Astrocyte of the hippocampus (primary cell): Measurements from ENCODE around the gene ATP6AP1.

ENCODE experiments used
- DNase-seq: peaks from one replicate; pipeline ENCODE4 v3.0.0; 2011; ENCODE audit warnings: low read depth, low spot score

ATP6AP1 gene

GRCh38 chrX:154444755-154445246, 16.3 kb downstream of the ATP6AP1 start:
- DNase-seq: no peak

GRCh38 chrX:154445776-154446175, 17.3 kb downstream of the ATP6AP1 start:
- DNase-seq: no peak

- DNase-seq: no peak
Measured at GRCh38 chrX:154446430-154446829, 18.0 kb downstream of the ATP6AP1 start.

GRCh38 chrX:154448484-154448883, 20.0 kb downstream of the ATP6AP1 start:
- no peak for DNase-seq

- no peak for DNase-seq
Measured at GRCh38 chrX:154449618-154450017, 21.1 kb downstream of the ATP6AP1 start.

- DNase-seq: no peak
Measured at GRCh38 chrX:154450312-154450711, 21.8 kb downstream of the ATP6AP1 start.

- DNase-seq: no peak
Measured at GRCh38 chrX:154452823-154453222, 24.3 kb downstream of the ATP6AP1 start.

- DNase-seq: peak; percentile 60
Measured at GRCh38 chrX:154457491-154458115, 29.1 kb downstream of the ATP6AP1 start.

GRCh38 chrX:154458116-154458953, 29.9 kb downstream of the ATP6AP1 start, which contains the start of gene PLXNA3:
PLXNA3 (plus strand) TSS chrX:154458281; CDS start chrX:154460184, 1,903 bp downstream.
- DNase-seq: peak; percentile 76

GRCh38 chrX:154458954-154459778, 30.7 kb downstream of the ATP6AP1 start:
- DNase-seq: peak; percentile 37

GRCh38 chrX:154459832-154460231, 31.4 kb downstream of the ATP6AP1 start:
- DNase-seq: no peak

GRCh38 chrX:154460326-154460725, 31.8 kb downstream of the ATP6AP1 start:
- no peak for DNase-seq

GRCh38 chrX:154462396-154462795, 33.9 kb downstream of the ATP6AP1 start:
- DNase-seq: no peak

- no peak for DNase-seq
Measured at GRCh38 chrX:154463611-154464220, 35.2 kb downstream of the ATP6AP1 start.

- no peak for DNase-seq
Measured at GRCh38 chrX:154464806-154465365, 36.4 kb downstream of the ATP6AP1 start.

- no peak for DNase-seq
Measured at GRCh38 chrX:154465601-154466000, 37.1 kb downstream of the ATP6AP1 start.

- no peak for DNase-seq
Measured at GRCh38 chrX:154466036-154466435, 37.6 kb downstream of the ATP6AP1 start.

GRCh38 chrX:154466907-154467306, 38.4 kb downstream of the ATP6AP1 start:
- no peak for DNase-seq

GRCh38 chrX:154467556-154467955, 39.1 kb downstream of the ATP6AP1 start:
- no peak for DNase-seq

- no peak for DNase-seq
Measured at GRCh38 chrX:154468217-154468616, 39.7 kb downstream of the ATP6AP1 start.

GRCh38 chrX:154469114-154469513, 40.6 kb downstream of the ATP6AP1 start:
- DNase-seq: no peak
